HEK293 (cell line): Measurements from ENCODE around the gene LBX2.
"Not testable (repeated sequence)": the region's sequence is repeated elsewhere in the genome, so short reads cannot be mapped to it uniquely, and the experiment has no call there.

Source experiments
- CTCF ChIA-PET: fragments of 350-600 bp; formaldehyde crosslinking; extraction: SDS; loops from one replicate; lab custom pipeline; 2021; ENCODE audit warnings: antibody characterized with exemption; lab: Yijun Ruan, JAX
- POLR2A ChIA-PET: fragments of 300-600 bp; formaldehyde crosslinking; extraction: SDS; loops from one replicate; lab custom pipeline; 2020; ENCODE audit warnings: antibody characterized with exemption, inconsistent platforms; lab: Yijun Ruan, JAX
- H3K27ac ChIP-seq: fragments of 200-500 bp; sonication (Bioruptor generic); 2 replicates; pipeline ENCODE4 v1.5.1; 2014; ENCODE audit warnings: low read depth, low read length, control low read depth, inconsistent platforms; ENCODE audit errors: extremely low read depth
- H3K36me3 ChIP-seq, 2 experiments: fragments of 200-500 bp in 1 of 2; sonication (Bioruptor generic) in 1 of 2; 1 replicate in 1 of 2; 2 replicates in 1 of 2; pipeline ENCODE4 v1.5.1; 2014 to 2017; ENCODE audit warnings: inconsistent platforms in 2 of 2, low read length in 2 of 2; ENCODE audit not compliant: control insufficient read depth in 2 of 2, insufficient read depth in 1 of 2
- H3K4me1 ChIP-seq: fragments of 200-500 bp; sonication (Bioruptor generic); 2 replicates; pipeline ENCODE4 v1.5.1; 2014; ENCODE audit warnings: mild to moderate bottlenecking, low read length, inconsistent platforms; ENCODE audit not compliant: control insufficient read depth, insufficient read depth
- H3K4me3 ChIP-seq: 2 replicates; pipeline ENCODE4 v1.5.1; 2011; ENCODE audit warnings: low read depth, mild to moderate bottlenecking, control low read depth, low read length, moderate library complexity
- H3K9me3 ChIP-seq: fragments of 200-500 bp; sonication (Bioruptor generic); 2 replicates; pipeline ENCODE4 v1.5.1; 2014; ENCODE audit warnings: low read depth, low read length, inconsistent platforms; ENCODE audit not compliant: control insufficient read depth, insufficient read depth
- SCRT2 ChIP-seq: fragments of 450-650 bp; formaldehyde crosslinking; IDR thresholded peaks from 2 replicates; pipeline ENCODE4 v1.5.1; 2016; ENCODE audit warnings: missing biosample characterization, missing genetic modification characterization
- ZNF600 ChIP-seq: fragments of 450-650 bp; formaldehyde crosslinking; IDR thresholded peaks from 2 replicates; pipeline ENCODE4 v1.5.1; 2016; ENCODE audit warnings: missing biosample characterization, missing genetic modification characterization
- TF ChIP-seq, protein P1 (sequence below): fragments of 450-650 bp; formaldehyde crosslinking; conservative IDR thresholded peaks from 2 replicates; pipeline ENCODE4 v1.5.1; 2016; ENCODE audit warnings: low read depth, missing biosample characterization, missing genetic modification characterization
- TF ChIP-seq, protein P2 (sequence below): fragments of 450-650 bp; formaldehyde crosslinking; IDR thresholded peaks from 2 replicates; pipeline ENCODE4 v1.5.1; 2016; ENCODE audit warnings: missing biosample characterization, missing genetic modification characterization
- TF ChIP-seq, protein P3 (sequence below): fragments of 450-650 bp; formaldehyde crosslinking; IDR thresholded peaks from 2 replicates; pipeline ENCODE4 v1.5.1; 2016; ENCODE audit warnings: missing biosample characterization, missing genetic modification characterization
- TF ChIP-seq, protein P4 (sequence below): fragments of 450-650 bp; formaldehyde crosslinking; IDR thresholded peaks from 2 replicates; pipeline ENCODE4 v1.5.1; 2016; ENCODE audit warnings: missing biosample characterization, missing genetic modification characterization
- TF ChIP-seq, protein P5 (sequence below): fragments of 450-650 bp; formaldehyde crosslinking; IDR thresholded peaks from 2 replicates; pipeline ENCODE4 v1.5.1; 2016; ENCODE audit warnings: missing biosample characterization, missing genetic modification characterization

LBX2 gene

DNA sequence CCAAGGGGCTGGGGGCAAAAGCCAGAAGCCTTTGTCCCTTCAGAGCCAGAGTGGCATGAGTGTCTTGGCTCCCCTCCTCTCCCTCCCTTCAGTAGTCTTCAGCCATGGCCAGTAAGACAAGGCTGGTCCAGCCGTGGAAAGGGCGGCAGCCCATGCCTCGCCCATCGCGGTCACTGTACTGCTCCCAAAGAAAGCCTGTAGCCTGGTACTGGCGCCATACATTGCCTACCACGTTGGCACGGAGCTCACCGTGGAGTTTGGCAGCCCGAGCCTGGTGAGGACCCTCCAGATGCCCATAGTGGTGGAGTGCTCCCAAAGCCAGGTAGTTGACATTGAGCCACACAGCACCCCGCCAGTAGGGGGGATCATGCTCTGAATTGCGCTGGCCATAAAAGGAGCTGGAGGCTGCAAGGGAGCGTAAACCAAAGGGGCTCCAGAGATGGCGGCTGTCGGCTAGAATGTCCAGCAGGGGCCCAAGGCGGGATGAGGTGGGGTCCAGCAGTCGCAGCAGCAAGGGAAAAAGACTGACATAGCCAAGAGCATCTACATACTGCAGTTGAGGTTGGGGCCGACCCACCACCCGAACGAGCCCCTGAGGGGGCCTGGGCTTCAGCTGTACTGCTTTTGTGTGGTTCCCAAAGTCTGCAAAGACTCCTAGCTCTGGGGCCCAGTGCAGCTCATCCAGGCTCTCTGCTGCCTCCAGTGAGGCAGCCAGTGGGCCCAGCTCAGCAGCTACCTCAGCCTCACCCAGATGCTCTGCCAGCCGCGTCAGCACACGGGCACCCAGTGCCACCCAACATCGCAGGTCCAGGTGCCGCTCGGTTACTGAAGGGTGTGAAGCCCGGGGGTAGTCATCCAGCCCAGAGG lies 38.0 kb downstream of the LBX2 start:
- Histone ChIP-seq H3K27ac (no peak overlapping the region), H3K4me1 (peaks cover 5% of the 10 kb centered on the region), H3K4me3 (no peak overlapping the region), H3K9me3 (no peaks in the 10 kb centered on the region), H3K36me3 (peaks cover 0 to 31% of the 10 kb centered on the region in 2 experiments; a peak in 1 of 3 replicates)
- POLR2A ChIA-PET, result interaction anchor here (0.8 to 2.2 kb wide), 3 partner anchors 11 to 21 kb away, joined by 3 to 13 read pairs (median 3); partner anchors contain the start of genes CCDC142 and MRPL53
- TF ChIP-seq, protein P1, sequence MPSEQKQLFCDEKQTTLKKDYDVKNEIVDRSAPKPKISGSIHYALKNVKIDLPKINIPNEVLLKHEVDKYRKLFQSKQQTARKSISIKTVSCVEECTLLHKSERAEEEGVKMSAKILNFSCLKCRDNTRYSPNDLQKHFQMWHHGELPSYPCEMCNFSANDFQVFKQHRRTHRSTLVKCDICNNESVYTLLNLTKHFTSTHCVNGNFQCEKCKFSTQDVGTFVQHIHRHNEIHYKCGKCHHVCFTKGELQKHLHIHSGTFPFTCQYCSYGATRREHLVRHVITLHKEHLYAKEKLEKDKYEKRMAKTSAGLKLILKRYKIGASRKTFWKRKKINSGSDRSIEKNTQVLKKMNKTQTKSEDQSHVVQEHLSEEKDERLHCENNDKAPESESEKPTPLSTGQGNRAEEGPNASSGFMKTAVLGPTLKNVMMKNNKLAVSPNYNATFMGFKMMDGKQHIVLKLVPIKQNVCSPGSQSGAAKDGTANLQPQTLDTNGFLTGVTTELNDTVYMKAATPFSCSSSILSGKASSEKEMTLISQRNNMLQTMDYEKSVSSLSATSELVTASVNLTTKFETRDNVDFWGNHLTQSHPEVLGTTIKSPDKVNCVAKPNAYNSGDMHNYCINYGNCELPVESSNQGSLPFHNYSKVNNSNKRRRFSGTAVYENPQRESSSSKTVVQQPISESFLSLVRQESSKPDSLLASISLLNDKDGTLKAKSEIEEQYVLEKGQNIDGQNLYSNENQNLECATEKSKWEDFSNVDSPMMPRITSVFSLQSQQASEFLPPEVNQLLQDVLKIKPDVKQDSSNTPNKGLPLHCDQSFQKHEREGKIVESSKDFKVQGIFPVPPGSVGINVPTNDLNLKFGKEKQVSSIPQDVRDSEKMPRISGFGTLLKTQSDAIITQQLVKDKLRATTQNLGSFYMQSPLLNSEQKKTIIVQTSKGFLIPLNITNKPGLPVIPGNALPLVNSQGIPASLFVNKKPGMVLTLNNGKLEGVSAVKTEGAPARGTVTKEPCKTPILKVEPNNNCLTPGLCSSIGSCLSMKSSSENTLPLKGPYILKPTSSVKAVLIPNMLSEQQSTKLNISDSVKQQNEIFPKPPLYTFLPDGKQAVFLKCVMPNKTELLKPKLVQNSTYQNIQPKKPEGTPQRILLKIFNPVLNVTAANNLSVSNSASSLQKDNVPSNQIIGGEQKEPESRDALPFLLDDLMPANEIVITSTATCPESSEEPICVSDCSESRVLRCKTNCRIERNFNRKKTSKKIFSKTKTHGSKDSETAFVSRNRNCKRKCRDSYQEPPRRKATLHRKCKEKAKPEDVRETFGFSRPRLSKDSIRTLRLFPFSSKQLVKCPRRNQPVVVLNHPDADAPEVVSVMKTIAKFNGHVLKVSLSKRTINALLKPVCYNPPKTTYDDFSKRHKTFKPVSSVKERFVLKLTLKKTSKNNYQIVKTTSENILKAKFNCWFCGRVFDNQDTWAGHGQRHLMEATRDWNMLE (tag by site-specific recombination), result no peak
- TF ChIP-seq, protein P2, sequence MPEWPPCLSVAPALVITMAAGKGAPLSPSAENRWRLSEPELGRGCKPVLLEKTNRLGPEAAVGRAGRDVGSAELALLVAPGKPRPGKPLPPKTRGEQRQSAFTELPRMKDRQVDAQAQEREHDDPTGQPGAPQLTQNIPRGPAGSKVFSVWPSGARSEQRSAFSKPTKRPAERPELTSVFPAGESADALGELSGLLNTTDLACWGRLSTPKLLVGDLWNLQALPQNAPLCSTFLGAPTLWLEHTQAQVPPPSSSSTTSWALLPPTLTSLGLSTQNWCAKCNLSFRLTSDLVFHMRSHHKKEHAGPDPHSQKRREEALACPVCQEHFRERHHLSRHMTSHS (tag by site-specific recombination), result no peak
- TF ChIP-seq, protein P3, sequence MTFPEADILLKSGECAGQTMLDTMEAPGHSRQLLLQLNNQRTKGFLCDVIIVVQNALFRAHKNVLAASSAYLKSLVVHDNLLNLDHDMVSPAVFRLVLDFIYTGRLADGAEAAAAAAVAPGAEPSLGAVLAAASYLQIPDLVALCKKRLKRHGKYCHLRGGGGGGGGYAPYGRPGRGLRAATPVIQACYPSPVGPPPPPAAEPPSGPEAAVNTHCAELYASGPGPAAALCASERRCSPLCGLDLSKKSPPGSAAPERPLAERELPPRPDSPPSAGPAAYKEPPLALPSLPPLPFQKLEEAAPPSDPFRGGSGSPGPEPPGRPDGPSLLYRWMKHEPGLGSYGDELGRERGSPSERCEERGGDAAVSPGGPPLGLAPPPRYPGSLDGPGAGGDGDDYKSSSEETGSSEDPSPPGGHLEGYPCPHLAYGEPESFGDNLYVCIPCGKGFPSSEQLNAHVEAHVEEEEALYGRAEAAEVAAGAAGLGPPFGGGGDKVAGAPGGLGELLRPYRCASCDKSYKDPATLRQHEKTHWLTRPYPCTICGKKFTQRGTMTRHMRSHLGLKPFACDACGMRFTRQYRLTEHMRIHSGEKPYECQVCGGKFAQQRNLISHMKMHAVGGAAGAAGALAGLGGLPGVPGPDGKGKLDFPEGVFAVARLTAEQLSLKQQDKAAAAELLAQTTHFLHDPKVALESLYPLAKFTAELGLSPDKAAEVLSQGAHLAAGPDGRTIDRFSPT (tag by site-specific recombination), result peak; percentile 23; the same call in 1 of the 2 replicates
- TF ChIP-seq, protein P4, sequence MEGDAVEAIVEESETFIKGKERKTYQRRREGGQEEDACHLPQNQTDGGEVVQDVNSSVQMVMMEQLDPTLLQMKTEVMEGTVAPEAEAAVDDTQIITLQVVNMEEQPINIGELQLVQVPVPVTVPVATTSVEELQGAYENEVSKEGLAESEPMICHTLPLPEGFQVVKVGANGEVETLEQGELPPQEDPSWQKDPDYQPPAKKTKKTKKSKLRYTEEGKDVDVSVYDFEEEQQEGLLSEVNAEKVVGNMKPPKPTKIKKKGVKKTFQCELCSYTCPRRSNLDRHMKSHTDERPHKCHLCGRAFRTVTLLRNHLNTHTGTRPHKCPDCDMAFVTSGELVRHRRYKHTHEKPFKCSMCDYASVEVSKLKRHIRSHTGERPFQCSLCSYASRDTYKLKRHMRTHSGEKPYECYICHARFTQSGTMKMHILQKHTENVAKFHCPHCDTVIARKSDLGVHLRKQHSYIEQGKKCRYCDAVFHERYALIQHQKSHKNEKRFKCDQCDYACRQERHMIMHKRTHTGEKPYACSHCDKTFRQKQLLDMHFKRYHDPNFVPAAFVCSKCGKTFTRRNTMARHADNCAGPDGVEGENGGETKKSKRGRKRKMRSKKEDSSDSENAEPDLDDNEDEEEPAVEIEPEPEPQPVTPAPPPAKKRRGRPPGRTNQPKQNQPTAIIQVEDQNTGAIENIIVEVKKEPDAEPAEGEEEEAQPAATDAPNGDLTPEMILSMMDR (tag by site-specific recombination), result peak; percentile 48
- CTCF ChIA-PET, result interaction anchor here (0.5 to 0.9 kb wide), 2 partner anchors 11 to 25 kb away, joined by 3 to 6 read pairs; partner anchors contain the start of gene MRPL53

DNA sequence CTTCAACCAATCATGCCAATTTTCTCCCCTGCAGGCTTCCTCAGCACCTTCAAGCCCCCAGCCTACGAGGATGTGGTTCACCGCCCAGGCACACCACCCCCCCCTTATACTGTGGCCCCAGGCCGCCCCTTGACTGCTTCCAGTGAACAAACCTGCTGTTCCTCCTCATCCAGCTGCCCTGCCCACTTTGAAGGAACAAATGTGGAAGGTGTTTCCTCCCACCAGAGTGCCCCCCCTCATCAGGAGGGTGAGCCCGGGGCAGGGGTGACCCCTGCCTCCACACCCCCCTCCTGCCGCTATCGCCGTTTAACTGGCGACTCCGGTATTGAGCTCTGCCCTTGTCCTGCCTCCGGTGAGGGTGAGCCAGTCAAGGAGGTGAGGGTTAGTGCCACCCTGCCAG lies 39.2 kb downstream of the LBX2 start:
- H3K9me3 ChIP-seq, H3K4me1 ChIP-seq, H3K4me3 ChIP-seq, H3K27ac ChIP-seq: not testable (repeated sequence)
- ChIA-PET POLR2A (interaction anchor here (1.4 to 2.6 kb wide), 6 partner anchors 9 to 130 kb away, joined by 3 to 40 read pairs (median 8); partner anchors contain the start of genes AUP1, HTRA2 and MRPL53), CTCF (interaction anchor here (1.0 kb wide), 1 partner anchor 68 kb away, joined by 3 read pairs; no protein-coding TSS in a partner anchor)
- H3K36me3 ChIP-seq, result peaks cover 0 to 35% of the 10 kb centered on the region in 2 experiments; a peak in 1 of 3 replicates

DNA sequence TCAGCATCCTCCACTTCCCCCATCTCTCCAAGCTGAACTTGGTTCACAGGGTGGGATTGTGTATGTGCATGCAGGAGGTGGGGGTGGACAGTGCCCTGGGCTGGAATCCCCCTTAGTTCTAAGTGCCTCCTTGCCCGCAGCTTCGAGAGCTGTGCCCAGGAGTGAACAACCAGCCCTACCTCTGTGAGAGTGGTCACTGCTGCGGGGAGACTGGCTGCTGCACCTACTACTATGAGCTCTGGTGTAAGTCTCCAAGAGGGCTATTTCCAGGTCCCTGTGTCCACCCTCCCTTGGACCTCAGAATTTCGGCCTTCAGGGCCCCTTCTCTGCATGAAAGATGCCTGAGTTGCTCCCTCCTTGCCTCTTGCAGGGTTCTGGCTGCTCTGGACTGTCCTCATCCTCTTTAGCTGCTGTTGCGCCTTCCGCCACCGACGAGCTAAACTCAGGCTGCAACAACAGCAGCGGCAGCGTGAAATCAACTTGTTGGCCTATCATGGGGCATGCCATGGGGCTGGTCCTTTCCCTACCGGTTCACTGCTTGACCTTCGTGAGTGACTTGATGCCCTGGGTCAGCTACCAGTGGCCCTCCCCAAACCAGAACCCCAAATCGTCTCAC lies 39.8 kb downstream of the LBX2 start:
- H3K9me3 ChIP-seq, H3K4me1 ChIP-seq: not testable (repeated sequence)
- ChIA-PET CTCF (interaction anchor here (1.0 kb wide), 1 partner anchor 67 kb away, joined by 3 read pairs; no protein-coding TSS in a partner anchor), POLR2A (interaction anchor here (0.5 to 3.8 kb wide), 11 partner anchors 9 to 130 kb away, joined by 3 to 44 read pairs (median 4); partner anchors contain the start of genes AUP1, CCDC142, HTRA2 and LOXL3)
- TF ChIP-seq SCRT2 (tag by site-specific recombination), result peak; percentile 43; the same call in 1 of the 2 replicates
- TF ChIP-seq, protein P5, sequence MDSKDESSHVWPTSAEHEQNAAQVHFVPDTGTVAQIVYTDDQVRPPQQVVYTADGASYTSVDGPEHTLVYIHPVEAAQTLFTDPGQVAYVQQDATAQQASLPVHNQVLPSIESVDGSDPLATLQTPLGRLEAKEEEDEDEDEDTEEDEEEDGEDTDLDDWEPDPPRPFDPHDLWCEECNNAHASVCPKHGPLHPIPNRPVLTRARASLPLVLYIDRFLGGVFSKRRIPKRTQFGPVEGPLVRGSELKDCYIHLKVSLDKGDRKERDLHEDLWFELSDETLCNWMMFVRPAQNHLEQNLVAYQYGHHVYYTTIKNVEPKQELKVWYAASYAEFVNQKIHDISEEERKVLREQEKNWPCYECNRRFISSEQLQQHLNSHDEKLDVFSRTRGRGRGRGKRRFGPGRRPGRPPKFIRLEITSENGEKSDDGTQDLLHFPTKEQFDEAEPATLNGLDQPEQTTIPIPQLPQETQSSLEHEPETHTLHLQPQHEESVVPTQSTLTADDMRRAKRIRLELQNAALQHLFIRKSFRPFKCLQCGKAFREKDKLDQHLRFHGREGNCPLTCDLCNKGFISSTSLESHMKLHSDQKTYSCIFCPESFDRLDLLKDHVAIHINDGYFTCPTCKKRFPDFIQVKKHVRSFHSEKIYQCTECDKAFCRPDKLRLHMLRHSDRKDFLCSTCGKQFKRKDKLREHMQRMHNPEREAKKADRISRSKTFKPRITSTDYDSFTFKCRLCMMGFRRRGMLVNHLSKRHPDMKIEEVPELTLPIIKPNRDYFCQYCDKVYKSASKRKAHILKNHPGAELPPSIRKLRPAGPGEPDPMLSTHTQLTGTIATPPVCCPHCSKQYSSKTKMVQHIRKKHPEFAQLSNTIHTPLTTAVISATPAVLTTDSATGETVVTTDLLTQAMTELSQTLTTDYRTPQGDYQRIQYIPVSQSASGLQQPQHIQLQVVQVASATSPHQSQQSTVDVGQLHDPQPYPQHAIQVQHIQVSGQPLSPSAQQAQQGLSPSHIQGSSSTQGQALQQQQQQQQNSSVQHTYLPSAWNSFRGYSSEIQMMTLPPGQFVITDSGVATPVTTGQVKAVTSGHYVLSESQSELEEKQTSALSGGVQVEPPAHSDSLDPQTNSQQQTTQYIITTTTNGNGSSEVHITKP (tag by site-specific recombination), result peak; percentile 59
- TF ChIP-seq ZNF600 (tag by site-specific recombination), result 0 out of 2 replicates have a peak, but pooled peaks have one; percentile 52
- 0 out of 2 replicates have a peak overlapping the region, but pooled peaks have one; percentile 6 for H3K27ac ChIP-seq
- peak overlapping the region; percentile 82 for H3K4me3 ChIP-seq
- H3K36me3 ChIP-seq, result peaks cover 0 to 35% of the 10 kb centered on the region in 2 experiments; a peak in 1 of 3 replicates
